Esophagus squamous epithelium (tissue), 5 donors: ENCODE data around the gene CYP27B1. TPM values are rescaled to one million over a fixed set of nuclear protein-coding genes. Genes with fewer than 3 reads are reported as not detected.

Experiments
- DNase-seq: peaks from one replicate; lab custom pipeline; 2025; lab: John Stamatoyannopoulos, UW
- H3K27ac ChIP-seq, 4 donors: fragments of 200-600 bp; sonication (generic); one replicate each; pipeline ENCODE4 v1.5.1; 2016 to 2019; ENCODE audit warnings: mild to moderate bottlenecking in 1 of 4
- H3K27me3 ChIP-seq, 4 donors: fragments of 200-600 bp; sonication (generic); 1 replicate in 3 of 4; 2 replicates in 1 of 4; pipeline versions ENCODE4 v1.5.1 to v1.6.0; 2017 to 2021; ENCODE audit warnings: antibody characterized with exemption in 1 of 4
- H3K36me3 ChIP-seq, 3 donors: fragments of 200-600 bp; sonication (generic); one replicate each; pipeline ENCODE4 v1.5.1; 2016 to 2019
- H3K4me1 ChIP-seq, 3 donors: fragments of 200-600 bp; sonication (generic); one replicate each; pipeline ENCODE4 v1.5.1; 2017 to 2019
- H3K4me3 ChIP-seq, 4 donors: fragments of 200-600 bp; sonication (generic); 1 replicate in 3 of 4; 2 replicates in 1 of 4; pipeline ENCODE4 v1.5.1; 2016 to 2019; ENCODE audit warnings: mild to moderate bottlenecking in 2 of 4, moderate library complexity in 1 of 4
- H3K9me3 ChIP-seq, 3 donors: fragments of 200-600 bp; sonication (generic); one replicate each; pipeline ENCODE4 v1.5.1; 2016 to 2019
- POLR2A ChIP-seq, 4 donors: fragments of 450-650 bp; IDR thresholded peaks; one replicate each; pipeline ENCODE4 v1.6.1; 2017; ENCODE audit warnings: antibody characterized with exemption in 4 of 4, mild to moderate bottlenecking in 4 of 4, moderate library complexity in 3 of 4
- WGBS, 2 donors: methylation state at CpG; one replicate each; pipeline ENCODE4 v1.1.5; 2018; 5-methylcytosine and 5-hydroxymethylcytosine counted together
- intact Hi-C: fragments of 100-400 bp; cut with DNase I; formaldehyde crosslinking; loops from one replicate; pipeline ENCODE4 v1.15.0; 2022
- total RNA-seq, 4 donors: library from RNA; depleted of rRNA; stranded (reverse); fragments of >200 nt; gene quantifications; one replicate each; pipeline ENCODE4 v1.1.0, GENCODE V29; 2016
- TF ChIP-seq, protein P1 (sequence below), 6 experiments: fragments of 450-650 bp in 4 of 6; fragments of 200-600 bp in 2 of 6; sonication (generic) in 2 of 6; IDR thresholded peaks; one replicate each; pipeline ENCODE4 v1.5.1; 2016 to 2019; ENCODE audit warnings: antibody characterized with exemption in 6 of 6, mild to moderate bottlenecking in 4 of 6, moderate library complexity in 4 of 6
- donor health status: DM: yes; HTN: yes; CAD: no.

Gene CYP27B1
- total RNA-seq, 4 donors from 2014 or later, result 0.18 to 1.7 (median 1.1) TPM

DNA sequence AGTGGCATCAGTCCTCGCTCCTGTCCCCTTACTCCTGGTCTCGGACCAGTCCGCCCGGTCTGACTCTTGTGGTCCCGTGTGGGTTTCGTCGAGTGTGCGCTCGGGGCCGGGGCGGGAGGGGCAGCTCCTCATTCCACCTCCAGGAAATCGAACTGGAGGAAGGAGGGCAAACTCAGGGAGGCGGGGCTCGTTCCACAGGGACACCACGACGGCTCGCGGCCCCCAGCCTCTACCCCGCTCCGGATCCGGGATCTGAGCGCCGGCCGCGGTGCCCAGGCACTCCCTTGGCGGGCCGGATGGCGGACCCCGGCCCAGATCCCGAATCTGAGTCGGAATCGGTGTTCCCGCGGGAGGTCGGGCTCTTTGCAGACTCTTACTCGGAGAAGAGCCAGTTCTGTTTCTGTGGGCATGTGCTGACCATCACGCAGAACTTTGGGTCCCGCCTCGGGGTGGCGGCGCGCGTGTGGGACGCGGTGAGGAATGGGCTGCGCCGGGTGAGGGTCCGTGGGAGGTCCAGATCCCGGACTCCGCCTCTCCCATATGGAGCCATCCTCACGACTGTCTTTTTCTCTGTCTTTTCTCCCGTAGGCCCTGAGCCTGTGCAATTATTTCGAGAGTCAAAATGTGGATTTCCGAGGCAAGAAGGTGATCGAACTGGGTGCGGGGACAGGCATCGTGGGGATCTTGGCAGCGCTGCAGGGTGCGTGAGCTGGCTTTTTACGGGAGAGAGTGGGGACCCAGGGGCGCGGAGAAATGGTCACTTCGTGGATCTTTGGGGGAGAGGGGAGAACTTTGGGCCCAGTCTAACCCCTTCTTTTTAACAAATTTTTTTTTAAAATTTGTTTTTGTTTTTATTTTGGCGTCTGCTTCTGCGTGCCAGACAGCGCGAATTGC is 5.8 kb upstream of the CYP27B1 start, which contains the start of gene EEF1AKMT3:
Gene EEF1AKMT3, plus strand, starts transcription at position 186 of the 894 bp plus-strand sequence. Its CDS starts 111 bp downstream, at position 297.
- H3K27ac ChIP-seq, result peak within 1 kb of the TSS; percentile 95 to 98 (median 96)
- no peaks in the 10 kb centered on the region for H3K9me3 ChIP-seq
- H3K27me3 ChIP-seq, result no peaks in the 10 kb centered on the region
- TF ChIP-seq, protein P1, sequence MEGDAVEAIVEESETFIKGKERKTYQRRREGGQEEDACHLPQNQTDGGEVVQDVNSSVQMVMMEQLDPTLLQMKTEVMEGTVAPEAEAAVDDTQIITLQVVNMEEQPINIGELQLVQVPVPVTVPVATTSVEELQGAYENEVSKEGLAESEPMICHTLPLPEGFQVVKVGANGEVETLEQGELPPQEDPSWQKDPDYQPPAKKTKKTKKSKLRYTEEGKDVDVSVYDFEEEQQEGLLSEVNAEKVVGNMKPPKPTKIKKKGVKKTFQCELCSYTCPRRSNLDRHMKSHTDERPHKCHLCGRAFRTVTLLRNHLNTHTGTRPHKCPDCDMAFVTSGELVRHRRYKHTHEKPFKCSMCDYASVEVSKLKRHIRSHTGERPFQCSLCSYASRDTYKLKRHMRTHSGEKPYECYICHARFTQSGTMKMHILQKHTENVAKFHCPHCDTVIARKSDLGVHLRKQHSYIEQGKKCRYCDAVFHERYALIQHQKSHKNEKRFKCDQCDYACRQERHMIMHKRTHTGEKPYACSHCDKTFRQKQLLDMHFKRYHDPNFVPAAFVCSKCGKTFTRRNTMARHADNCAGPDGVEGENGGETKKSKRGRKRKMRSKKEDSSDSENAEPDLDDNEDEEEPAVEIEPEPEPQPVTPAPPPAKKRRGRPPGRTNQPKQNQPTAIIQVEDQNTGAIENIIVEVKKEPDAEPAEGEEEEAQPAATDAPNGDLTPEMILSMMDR (IDR thresholded peaks at IDR 0.05), result peak in 2 of 6 experiments; percentile 2 to 17
- TF ChIP-seq POLR2A (IDR thresholded peaks at IDR 0.05), result no peak
- peaks cover 0 to 57% (median 5%) of the 10 kb centered on the region in 3 donors for H3K36me3 ChIP-seq
- peaks cover 11 to 26% (median 16%) of the 10 kb centered on the region in 3 donors for H3K4me1 ChIP-seq
- H3K4me3 ChIP-seq, result peak within 1 kb of the TSS; percentile 87 to 95 (median 88)
- no peak for DNase-seq
- intact Hi-C loops, result no loop called here
- WGBS, 2 donors, result 4 to 5% methylated on average over 17 to 30 of the region's 67 CpGs

DNA sequence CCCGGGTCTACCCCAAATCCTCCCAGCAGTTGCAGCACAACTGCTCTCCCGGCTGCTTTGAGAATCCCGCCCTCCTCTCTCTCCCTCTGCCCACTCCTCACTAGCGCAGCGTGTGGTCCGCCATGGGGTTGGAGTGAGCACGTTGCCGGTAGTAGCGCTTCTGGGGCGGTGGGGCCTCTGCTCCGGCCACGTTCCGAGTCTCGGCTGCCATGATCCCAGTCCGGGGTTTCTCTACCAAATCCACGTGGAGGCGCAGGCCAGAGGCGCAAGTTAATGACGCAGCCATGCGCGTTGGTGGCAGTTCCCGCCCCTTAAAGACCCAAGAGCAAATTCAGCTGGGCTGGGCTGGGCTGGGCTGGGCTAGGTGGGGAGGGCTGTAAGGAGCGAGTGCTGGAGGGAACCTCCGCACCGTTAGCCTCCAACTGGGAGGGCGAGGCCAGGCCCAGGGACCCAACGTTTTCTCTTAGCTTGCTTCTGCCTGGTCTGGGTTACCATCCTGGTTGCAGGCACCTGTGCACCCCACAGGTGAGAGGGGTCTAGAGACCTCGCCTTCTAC is 5.1 kb upstream of the CYP27B1 start, which contains the start of gene METTL1:
Gene METTL1, minus strand, starts transcription at position 233 of the 556 bp plus-strand sequence. Its CDS starts 22 bp downstream, at position 211.
- 1 to 5% methylated on average over 4 to 15 of the region's 28 CpGs for WGBS, 2 donors
- H3K36me3 ChIP-seq, result peaks cover 0 to 58% (median 5%) of the 10 kb centered on the region in 3 donors
- H3K27ac ChIP-seq, result peak within 1 kb of the TSS; percentile 95 to 98 (median 96)
- peak; percentile 67 for DNase-seq
- intact Hi-C loops, result no loop called here
- H3K4me1 ChIP-seq, result peaks cover 12 to 31% (median 17%) of the 10 kb centered on the region in 3 donors
- H3K4me3 ChIP-seq, result peak within 1 kb of the TSS; percentile 87 to 95 (median 88)
- peaks cover 0 to 5% (median 0%) of the 10 kb centered on the region in 4 donors for H3K27me3 ChIP-seq
- TF ChIP-seq POLR2A (IDR thresholded peaks at IDR 0.05), result peak in 3 of 4 donors; percentile 41 to 64 (median 55)
- TF ChIP-seq, protein P1 (IDR thresholded peaks at IDR 0.05), result peak in 1 of 6 experiments; percentile 50
- no peaks in the 10 kb centered on the region for H3K9me3 ChIP-seq

- Histone ChIP-seq H3K27me3 (peaks cover 0 to 11% (median 0%) of the 10 kb centered on the region in 4 donors), H3K9me3 (no peaks in the 10 kb centered on the region), H3K36me3 (peaks cover 0 to 56% (median 5%) of the 10 kb centered on the region in 3 donors), H3K27ac (peak overlapping the region; percentile 95 to 98 (median 96)), H3K4me3 (peak overlapping the region; percentile 87 to 95 (median 88)), H3K4me1 (peaks cover 18 to 37% (median 23%) of the 10 kb centered on the region in 3 donors)
- WGBS, 2 donors, result 2% methylated on average over 15 to 16 of the region's 16 CpGs
- intact Hi-C loops, result no loop called here
- peak; percentile 53 for DNase-seq
- TF ChIP-seq, protein P1 (IDR thresholded peaks at IDR 0.05), result no peak
- TF ChIP-seq POLR2A (IDR thresholded peaks at IDR 0.05), result no peak
Measured at GRCh38 chr12:57771236-57771872, 4.5 kb upstream of the CYP27B1 start.

DNA sequence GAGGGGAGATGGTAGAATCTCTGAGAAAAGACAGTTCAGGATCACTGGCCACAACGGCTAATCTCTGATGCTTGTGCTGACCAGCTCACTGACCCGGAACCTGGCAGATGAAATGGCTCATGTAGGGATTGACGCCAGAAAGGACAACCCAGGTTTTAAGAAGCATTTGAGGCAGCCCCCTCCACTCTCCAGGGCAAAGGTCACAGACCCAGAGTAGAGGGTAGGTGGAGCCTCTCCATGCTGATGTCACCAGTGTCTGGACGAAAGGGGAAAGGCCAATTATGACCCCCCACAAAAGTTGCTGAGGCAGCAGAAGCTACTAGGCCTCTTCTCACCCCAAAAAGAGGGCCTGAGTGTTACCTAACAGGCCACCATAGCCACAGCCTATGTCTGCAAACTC is 3.9 kb upstream of the CYP27B1 start:
- 74 to 92% methylated on average over 4 of the region's 4 CpGs for WGBS, 2 donors
- peaks cover 0 to 50% (median 5%) of the 10 kb centered on the region in 3 donors for H3K36me3 ChIP-seq
- TF ChIP-seq POLR2A (IDR thresholded peaks at IDR 0.05), result no peak
- peaks cover 24 to 43% (median 28%) of the 10 kb centered on the region in 3 donors for H3K4me1 ChIP-seq
- H3K27me3 ChIP-seq, result peaks cover 0 to 17% (median 2%) of the 10 kb centered on the region in 4 donors
- intact Hi-C loops, result no loop called here
- no peaks in the 10 kb centered on the region for H3K9me3 ChIP-seq
- DNase-seq, result no peak
- peak overlapping the region in 1 of 4 donors; percentile 95 for H3K4me3 ChIP-seq
- peak overlapping the region in 3 of 4 donors; percentile 95 to 98 (median 95) for H3K27ac ChIP-seq

GRCh38 chr12:57769594-57769993 is 2.7 kb upstream of the CYP27B1 start:
- intact Hi-C loops, result no loop called here
- H3K4me1 ChIP-seq, result peaks cover 34 to 54% (median 39%) of the 10 kb centered on the region in 3 donors
- H3K4me3 ChIP-seq, result no peak overlapping the region
- H3K36me3 ChIP-seq, result peaks cover 0 to 38% (median 5%) of the 10 kb centered on the region in 3 donors
- no peak for DNase-seq
- H3K27ac ChIP-seq, result no peak overlapping the region
- H3K27me3 ChIP-seq, result peaks cover 0 to 29% (median 8%) of the 10 kb centered on the region in 4 donors
- 94 to 100% methylated on average over 2 to 9 of the region's 11 CpGs for WGBS, 2 donors
- H3K9me3 ChIP-seq, result no peaks in the 10 kb centered on the region
- TF ChIP-seq, protein P1 (IDR thresholded peaks at IDR 0.05), result no peak
- no peak for TF ChIP-seq POLR2A (IDR thresholded peaks at IDR 0.05)
